ENCODE results near the gene MYOF. TPM values are rescaled to one million over a fixed set of nuclear protein-coding genes. Genes with fewer than 3 reads are reported as not detected.

MYOF gene
- total RNA-seq, 1 donor from 2014 or later: 2.6 TPM

DNA sequence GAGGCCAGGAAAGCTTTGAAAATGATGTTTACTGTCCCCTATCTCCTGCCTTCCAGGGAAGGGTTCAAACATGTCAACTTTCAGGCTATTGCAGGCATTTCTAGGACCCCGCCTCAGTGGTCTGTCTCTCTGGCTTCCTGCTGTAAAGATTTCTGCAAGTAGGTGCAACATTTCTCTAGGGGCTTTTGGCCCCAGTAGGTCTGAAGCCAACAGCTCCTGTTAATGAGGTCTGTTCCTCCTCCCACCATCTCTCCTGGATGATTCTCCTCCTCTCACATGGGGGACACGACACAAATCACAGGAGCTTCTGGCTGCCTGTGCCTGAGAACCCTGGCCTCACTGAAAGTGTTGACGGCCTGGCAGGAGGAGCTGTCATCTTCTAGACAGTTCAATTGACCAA is 214.1 kb downstream of the MYOF start:
- intact Hi-C loops (cut with micrococcal nuclease): no loop called here

DNA sequence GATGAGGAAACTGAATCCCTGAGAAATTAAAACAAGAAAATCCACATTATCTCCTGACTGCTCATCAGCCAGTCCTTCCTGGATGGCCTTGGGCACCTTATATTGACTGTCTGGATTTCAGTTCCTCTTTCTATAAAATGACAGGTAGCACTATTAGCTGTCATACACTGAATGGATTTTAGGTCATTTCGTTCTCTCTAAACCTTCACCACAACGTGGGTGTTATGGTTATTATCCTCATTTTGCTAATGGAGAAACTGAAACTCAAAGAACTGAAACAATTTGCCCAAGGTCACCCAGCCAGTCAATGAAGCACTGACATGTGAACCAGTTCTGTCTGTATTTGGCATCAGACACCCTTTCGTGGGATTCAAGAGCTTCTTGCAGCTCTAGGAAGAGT is 214.6 kb downstream of the MYOF start:
- intact Hi-C loops (cut with micrococcal nuclease): no loop called here

DNA sequence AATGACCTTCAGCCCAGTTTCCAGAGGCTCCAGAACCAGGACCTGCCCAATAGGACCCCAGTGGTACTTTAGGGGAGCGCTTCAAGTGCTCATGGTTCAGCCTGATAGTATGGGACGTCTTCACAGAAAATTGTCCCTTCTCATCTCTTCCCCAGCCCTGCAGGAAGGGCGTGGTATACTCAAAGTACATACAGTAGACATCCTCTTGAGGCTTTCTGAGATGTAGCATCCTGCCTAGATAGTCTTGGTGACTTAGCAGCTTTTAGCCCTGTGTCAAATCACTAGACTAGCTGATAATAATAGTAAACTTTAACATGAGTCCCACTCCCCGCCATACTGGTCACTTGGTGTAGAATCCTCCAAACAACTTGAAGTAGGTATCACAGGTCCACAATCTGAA is 215.3 kb downstream of the MYOF start:
- intact Hi-C loops (cut with micrococcal nuclease): no loop called here

DNA sequence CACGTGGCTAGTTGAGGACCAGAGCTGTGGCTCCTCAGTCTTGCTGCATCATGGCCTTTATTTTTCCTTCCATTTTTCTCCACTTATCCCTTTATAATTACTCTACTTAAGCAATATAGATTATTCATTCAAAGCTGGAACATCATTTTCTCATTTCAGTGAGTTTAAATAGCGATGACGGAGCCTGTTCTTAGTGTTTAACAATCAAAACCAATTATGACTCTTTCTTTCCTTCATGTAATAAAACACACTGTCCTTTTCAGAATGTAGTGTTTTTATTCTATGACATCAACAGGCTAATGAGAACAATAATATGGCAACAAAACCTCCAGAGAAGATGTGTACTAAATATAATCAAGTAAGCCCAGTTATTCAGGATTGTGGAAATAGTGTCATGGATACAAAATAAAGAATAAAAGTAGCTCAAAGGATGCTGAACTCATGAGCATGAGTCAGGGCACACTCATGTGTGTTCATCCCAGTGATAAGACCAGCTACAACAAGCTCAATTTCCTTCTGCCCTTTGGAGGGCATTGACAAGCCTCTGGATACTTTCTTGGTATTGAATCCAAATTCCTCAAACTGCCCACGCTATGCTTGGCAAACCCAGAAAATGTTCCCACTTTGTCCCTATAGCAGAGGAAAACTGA is 220.0 kb downstream of the MYOF start:
- intact Hi-C loops (cut with micrococcal nuclease): no loop called here

DNA sequence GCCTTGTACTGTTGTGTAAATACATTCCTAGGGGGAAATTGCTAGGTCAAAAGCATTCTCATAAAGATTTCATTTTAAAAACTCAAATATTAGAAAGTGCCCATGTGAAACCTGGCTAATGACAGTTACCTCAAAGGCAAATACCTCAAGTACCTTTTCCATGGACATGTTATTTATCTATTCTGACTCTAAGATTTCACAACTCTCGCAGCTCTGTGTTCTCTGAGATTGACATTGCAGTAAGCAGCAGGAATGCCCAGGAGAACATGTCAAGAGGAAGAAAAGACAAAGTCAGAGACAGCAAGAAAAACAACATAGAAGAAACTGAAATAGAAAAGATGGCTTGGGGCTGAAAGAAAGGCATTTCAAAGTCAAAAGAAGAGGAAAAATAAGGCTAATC is 221.0 kb downstream of the MYOF start:
- intact Hi-C loops (cut with micrococcal nuclease): no loop called here

DNA sequence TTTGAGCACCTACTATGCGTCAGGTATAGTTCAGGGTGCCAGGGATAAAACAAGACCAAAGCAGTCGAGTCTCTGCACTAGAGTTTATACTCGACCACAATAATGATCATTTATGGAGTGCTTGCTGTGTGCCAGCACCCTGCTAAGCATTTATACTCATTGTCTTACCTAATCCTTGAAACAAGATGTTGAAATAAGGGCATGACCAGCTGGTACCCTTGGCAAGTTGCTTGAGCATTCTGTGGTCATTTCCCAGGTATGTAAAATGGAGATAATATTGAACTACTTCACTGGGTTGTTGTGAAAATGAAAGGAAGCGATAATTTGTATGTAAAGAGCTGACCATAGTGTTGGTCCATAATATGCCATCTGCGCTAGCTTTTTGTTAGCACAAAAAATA is 223.0 kb downstream of the MYOF start:
- intact Hi-C loops (cut with micrococcal nuclease): no loop called here

Other genes with a start within 250 kb of the MYOF start
- gene CEP55, start 14.3 kb upstream of the MYOF start, total RNA-seq: 72.5 and 73.1 TPM in 2 replicates
- not detected in 2 replicates for gene FFAR4, start 84.3 kb upstream of the MYOF start, total RNA-seq
- not detected in 2 replicates for gene RBP4, start 118.9 kb upstream of the MYOF start, total RNA-seq
- gene PDE6C, start 130.2 kb upstream of the MYOF start, total RNA-seq: not detected in 2 replicates
- gene FRA10AC1, start 220.3 kb upstream of the MYOF start, total RNA-seq: 17.5 and 21.8 TPM in 2 replicates

Measured in T-helper 2 cell treated with Interferon-gamma antibody and Interleukin-4, amounts not matched to agents 100 ng/mL and 5 ng/mL, for 36 hours (primary cell).